ENCODE data around the gene RBBP7.

RBBP7 gene

DNA sequence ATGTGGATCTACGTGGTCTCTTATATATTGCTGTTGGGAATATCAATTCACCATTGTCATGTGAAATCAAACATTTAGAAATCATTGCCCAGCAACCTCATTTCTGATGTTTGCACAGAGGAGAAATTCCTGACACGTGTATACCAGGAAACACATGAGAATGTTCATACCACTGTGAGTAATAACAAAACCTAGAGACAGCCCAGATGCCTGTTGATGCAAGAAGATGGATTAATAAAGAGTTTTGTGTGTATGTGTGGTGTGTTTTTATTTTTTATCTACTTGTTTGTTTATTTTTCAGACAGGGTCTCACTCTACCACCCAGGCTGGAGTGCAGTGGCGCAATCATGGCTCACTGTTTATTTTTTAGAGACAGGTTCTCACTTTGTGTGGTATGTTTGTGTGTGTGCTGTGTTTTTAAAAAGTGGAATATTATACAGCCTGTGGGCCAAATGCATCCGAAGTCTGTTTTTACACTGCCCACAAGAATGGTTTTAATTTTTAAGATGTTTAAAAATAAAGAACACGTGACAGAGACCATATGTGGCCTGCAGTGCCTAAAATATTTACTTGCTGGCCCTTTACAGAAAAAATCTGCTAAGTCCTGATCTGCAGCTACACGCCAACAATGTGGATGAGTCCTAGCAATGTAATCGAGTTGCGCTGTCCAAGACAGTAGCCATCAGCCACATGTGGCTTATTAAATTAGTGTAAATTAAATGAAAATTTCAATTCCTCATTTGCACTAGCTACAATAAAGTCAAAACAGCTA is 44.7 kb downstream of the RBBP7 start:
- DNase-seq (ENCODE audit: low read depth): no peak

DNA sequence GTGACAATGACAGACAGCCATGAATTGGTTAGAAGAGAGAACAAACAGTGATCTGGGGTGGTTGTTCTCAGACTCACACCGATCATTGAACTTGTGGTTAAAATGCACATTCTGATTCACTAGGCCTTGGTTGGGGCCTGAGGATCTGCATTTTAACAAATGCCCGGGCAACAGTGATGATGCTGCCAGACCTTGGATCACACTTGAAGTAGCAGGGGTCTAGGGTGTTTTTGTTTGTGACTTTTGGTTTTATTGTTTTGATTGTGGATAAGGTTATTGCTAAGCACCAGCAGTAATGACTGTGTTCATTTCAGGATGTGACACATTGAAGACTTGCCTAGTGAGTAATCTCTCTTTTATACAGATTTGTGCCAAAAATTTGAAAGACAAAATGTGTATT is 47.4 kb downstream of the RBBP7 start:
- no peak for DNase-seq (ENCODE audit: low read depth)

DNA sequence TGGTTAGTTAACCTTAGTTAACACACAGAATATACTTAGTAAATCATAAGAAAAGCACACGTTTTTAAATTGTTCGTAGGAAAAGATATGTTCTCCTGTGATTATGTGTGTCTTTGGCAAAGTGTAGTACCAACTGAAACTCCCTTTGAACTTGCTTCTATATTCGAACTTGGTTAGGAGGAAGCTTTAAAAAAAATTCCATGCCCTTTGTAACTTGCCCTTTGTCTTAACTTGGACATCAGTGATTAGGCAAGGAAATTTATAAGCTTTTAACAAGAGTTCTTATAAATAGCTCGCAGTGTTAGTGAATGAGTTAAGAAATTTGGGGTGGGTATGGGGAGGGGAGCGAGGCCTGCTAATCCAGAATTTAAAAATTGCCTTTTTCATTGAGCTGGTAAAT is 50.5 kb downstream of the RBBP7 start:
- DNase-seq (ENCODE audit: low read depth): no peak

DNA sequence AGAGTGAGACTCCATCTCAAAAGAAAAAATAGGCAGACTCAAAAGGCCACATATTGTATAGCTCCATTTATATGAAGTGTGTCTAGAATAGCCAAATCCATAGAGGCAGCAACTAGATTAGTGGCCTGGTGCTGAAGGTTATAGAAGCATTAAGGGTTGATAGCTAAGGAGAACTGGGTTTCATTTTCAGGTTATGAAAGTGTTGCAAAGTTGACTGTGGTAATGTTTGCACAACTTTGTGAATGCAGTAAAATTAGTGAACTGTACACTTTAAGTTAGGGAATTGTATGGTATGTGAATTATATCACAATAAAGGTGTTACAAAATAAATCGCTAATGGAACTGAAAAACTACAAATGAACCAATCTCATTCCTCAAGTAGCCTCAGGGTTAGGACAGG is 55.6 kb downstream of the RBBP7 start:
- DNase-seq (ENCODE audit: low read depth): no peak

DNA sequence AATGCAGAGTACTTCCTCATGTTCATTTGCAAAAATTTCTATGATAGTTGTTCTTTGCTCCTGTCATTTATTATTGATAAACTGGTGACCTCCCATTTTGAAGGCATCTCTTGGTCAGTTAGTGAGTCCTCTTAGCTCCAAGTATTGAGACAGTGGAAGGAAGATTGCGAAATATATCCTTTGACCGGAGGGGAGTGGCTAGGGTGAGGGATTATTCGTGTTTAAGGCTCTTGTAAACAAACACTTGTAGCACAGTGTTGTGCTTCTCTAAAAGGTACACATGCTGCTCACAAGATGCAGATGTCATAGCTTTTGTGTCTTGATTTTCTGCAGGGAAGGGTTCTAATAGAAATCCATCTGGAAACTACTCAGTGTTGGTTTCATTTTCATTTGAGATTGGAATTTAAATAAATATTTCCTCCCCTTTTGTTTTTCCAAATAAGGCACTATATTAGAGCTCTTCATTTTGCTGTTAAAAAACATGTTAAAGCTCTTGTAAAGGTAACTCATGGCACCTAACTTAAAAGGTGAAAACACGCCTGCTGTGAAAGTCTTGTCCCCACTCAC is 62.1 kb downstream of the RBBP7 start:
- DNase-seq (ENCODE audit: low read depth): no peak

DNA sequence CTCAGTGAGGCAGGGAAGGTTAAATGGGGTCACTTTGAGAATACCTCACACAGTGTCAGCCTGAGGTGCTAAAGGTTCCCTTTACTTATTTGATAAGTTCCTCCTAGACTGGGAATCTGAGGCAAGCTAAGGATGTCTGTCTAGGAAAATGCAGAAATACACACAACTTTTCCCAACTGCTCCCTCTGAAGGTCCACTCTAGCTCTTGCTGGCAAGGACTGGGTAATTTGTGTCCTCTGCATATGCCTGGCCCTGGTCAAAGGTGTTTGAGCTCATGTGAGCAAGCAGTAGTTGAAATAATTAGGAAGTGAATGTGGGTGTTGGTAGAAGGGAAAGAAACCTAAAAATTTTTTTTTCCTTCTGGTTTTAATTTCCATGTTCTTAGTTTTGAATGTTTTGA is 62.6 kb downstream of the RBBP7 start:
- DNase-seq (ENCODE audit: low read depth): no peak

DNA sequence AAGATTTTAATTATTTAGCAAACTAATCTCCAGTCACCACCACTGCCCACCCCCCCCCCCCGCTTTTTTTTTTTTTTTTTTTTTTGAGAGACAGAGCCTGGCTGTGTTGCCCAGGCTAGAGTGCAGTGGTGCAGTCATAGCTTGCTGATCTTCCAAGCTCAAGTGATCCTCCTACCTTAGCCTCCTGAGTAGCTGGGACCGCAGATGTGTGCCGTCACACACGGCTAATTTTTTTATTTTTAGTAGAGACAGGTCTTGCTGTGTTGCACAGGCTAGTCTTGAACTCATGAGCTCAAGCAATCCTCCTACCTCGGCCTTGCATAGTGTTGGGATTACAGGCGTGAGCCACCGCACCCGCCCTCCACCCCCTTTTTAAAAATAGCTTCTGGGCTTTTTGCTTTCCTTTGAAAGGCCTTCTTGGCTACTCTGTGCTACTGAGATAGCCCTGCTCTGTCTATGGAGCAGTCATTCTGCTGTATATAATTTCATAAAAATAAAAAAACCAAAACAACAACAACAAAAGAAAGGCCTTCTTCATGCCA is 65.2 kb downstream of the RBBP7 start:
- DNase-seq (ENCODE audit: low read depth): no peak

DNA sequence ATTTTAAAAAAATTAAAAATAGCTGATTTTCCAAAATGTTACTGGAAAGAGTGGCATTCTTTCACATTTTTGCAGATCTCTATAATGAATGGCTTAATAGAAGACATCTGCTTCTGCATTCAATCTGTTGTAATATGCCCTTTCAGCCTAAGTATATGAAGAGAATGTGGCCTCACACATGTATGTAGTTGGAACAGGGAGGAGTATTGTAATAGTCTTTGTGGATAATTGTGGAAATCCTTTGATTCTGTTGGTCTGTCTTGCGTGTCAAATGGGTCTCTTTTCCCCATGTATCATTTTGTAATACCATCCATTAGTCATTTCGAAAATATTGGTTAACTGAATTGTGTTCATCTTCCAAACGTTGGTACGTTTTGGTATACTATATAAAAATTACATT is 72.3 kb downstream of the RBBP7 start:
- DNase-seq (ENCODE audit: low read depth): no peak

DNA sequence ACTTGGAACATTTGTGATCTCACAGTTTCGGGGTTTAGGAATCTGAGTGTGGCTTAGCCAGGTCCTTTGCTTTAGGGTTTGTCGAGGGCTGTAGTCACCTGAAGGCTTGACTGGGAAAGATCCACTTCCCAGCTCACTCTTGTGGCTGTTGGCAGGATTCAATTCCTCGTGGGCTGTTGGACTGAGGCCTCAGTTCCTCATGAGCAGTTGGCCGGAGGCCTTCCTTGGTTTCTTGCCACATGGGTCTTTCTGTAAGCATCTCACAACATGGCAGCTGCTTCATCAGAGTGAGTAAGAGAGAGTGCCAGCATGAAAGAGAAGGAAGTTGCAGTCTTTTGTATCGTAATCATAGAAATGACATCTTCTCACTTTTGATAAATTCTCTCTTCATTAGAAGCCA is 72.8 kb downstream of the RBBP7 start:
- no peak for DNase-seq (ENCODE audit: low read depth)

DNA sequence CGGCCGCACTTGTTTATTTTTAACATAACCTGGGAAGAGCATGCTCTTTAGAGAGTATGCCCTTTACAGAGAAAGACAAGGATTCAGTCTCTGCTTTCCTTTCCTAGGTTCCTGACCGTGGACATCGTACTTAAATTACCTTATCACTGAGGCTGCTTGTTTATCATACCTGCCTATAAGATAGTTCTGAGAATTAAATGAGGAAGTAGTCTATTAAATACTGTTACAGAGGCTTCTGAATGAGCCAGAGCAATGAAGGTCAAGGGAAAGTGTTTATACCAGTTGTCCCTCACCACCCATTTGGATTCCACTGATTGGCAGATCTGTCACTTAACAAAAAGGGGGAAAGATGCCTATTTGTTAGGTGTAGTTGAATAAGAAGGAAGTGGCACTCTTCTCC is 73.9 kb downstream of the RBBP7 start:
- no peak for DNase-seq (ENCODE audit: low read depth)

Measured in HS-27A (cell line).